Heart left ventricle (tissue), 16 donors: Measurements from ENCODE around the gene TRPC4. TPM values are rescaled to one million over a fixed set of nuclear protein-coding genes. Genes with fewer than 3 reads are reported as not detected.

Experiments used
- ATAC-seq, 4 donors: fragments of 200-7000 bp; cut with Tn5 transposase; one replicate each; pipeline ENCODE4 v1.9.1; 2020 to 2022; ENCODE audit warnings: moderate library complexity in 4 of 4, mild to moderate bottlenecking in 3 of 4, moderate number of reproducible peaks in 1 of 4
- DNase-seq, 5 donors: peaks; one replicate each; pipeline ENCODE4 v3.0.0-alpha.2; 2020
- H3K27ac ChIP-seq, 12 donors: fragments of 200-600 bp; sonication (generic) in 4 of 12; one replicate each; pipeline versions ENCODE4 v1.5.0 to v1.8.0; 2016 to 2022; ENCODE audit warnings: mild to moderate bottlenecking in 2 of 12
- H3K27me3 ChIP-seq, 9 donors: fragments of 200-600 bp; sonication (generic) in 2 of 9; one replicate each; pipeline versions ENCODE4 v1.5.1 to v1.8.0; 2016 to 2022; ENCODE audit warnings: mild to moderate bottlenecking in 3 of 9
- H3K36me3 ChIP-seq, 9 donors: fragments of 200-600 bp; sonication (generic) in 2 of 9; one replicate each; pipeline versions ENCODE4 v1.5.0 to v1.8.0; 2018 to 2022; ENCODE audit warnings: mild to moderate bottlenecking in 2 of 9
- H3K4me1 ChIP-seq, 12 donors: fragments of 200-600 bp; sonication (generic) in 4 of 12; one replicate each; pipeline versions ENCODE4 v1.5.0 to v1.8.0; 2016 to 2022; ENCODE audit warnings: mild to moderate bottlenecking in 3 of 12
- H3K4me3 ChIP-seq, 12 donors: fragments of 200-600 bp; sonication (generic) in 4 of 12; one replicate each; pipeline versions ENCODE4 v1.5.0 to v1.8.0; 2017 to 2022; ENCODE audit warnings: mild to moderate bottlenecking in 9 of 12, moderate library complexity in 4 of 12
- H3K9me3 ChIP-seq, 12 donors: fragments of 200-600 bp; sonication (generic) in 4 of 12; one replicate each; pipeline versions ENCODE4 v1.5.0 to v1.8.0; 2016 to 2022; ENCODE audit warnings: mild to moderate bottlenecking in 1 of 12
- CTCF ChIP-seq, 12 donors: fragments of 200-600 bp; sonication (generic) in 4 of 12; IDR thresholded peaks; one replicate each; pipeline versions ENCODE4 v1.5.0 to v1.8.0; 2018 to 2022; ENCODE audit warnings: antibody characterized with exemption in 12 of 12, mild to moderate bottlenecking in 5 of 12
- POLR2A ChIP-seq, 2 donors: fragments of 450-650 bp; IDR thresholded peaks; one replicate each; pipeline ENCODE4 v1.6.1; 2017; ENCODE audit warnings: antibody characterized with exemption in 2 of 2, mild to moderate bottlenecking in 2 of 2, moderate library complexity in 2 of 2
- WGBS, 4 donors: extraction: QIAGEN DNeasy Blood & Tissue Kit in 2 of 4; methylation state at CpG; one replicate each; pipeline versions ENCODE4 v1.1.5 to v1.1.7; 2013 to 2018; 5-methylcytosine and 5-hydroxymethylcytosine counted together
- intact Hi-C, 10 donors: fragments of 100-400 bp; cut with DNase I; formaldehyde crosslinking; loops; one replicate each; pipeline versions ENCODE4 v1.11.1 to v1.14.2; 2022
- polyA plus RNA-seq, 2 donors: library from polyadenylated mRNA; stranded (reverse); fragments of 200-250 nt; gene quantifications; one replicate each; pipeline ENCODE4 v1.2.3, GENCODE V29; 2013
- total RNA-seq, 9 donors: library from RNA; depleted of rRNA in 2 of 9; stranded (reverse); fragments of >200 nt in 2 of 9; fragmentation: NEBNext Ultra II Directional in 3 of 9; extraction: Animal tissue kit (Norgen Biotek cat#: 25700) in 3 of 9; gene quantifications; one replicate each; pipeline versions ENCODE4 v1.1.0 to v1.2.4, GENCODE V29; 2016 to 2023
- donor health status: ischemic (EF 13 %, LVEDD 7.1; RV severe dilation, severe dysfunction).
- donor health status: healthy with polysubstance abuse.
- donor health status: DM: no; HTN: yes; CAD: no.
- donor health status: DM: no; HTN: no; CAD: no.
- donor health status: ischemic (EF 25% LVEDD 6.9; RV normal size, moderate dysfunction).
- donor health status: ischemic (EF 25% LVEDD 5.7; RV mildly dilated, moderate dysfunction).
- donor health status: healthy.
- donor health status: DM: yes; HTN: yes; CAD: no.
- donor health status: ischemic (EF 35%, LVEDD 5.7; RV mildly dilated, moderate dysfunction).
- donor health status: nonischemic (EF 11% LVEDD 7.7; RV severe dilation, severe dysfunction).
- donor health status: DM: yes; HTN: yes; CAD: no.
- donor health status: PGD.
- donor health status: ischemic (EF 29% LVEDD 5.4; RV normal size, mild dysfunction).
- donor health status: nonischemic (EF 23%, LVEDD 6.1; RV moderate dilation, normal function).

Gene TRPC4
- total and polyA plus RNA-seq, 11 donors, result 0.25 to 2.5 (median 0.79) TPM

GRCh38 chr13:37662624-37663023, 206.9 kb downstream of the TRPC4 start:
- no peaks in the 10 kb centered on the region for H3K4me1 ChIP-seq
- H3K27ac ChIP-seq, result no peak overlapping the region
- ATAC-seq (no peak), DNase-seq (no peak)
- H3K9me3 ChIP-seq, result peaks cover 0 to 4% (median 0%) of the 10 kb centered on the region in 12 donors
- no peak overlapping the region for H3K4me3 ChIP-seq
- intact Hi-C loops, result no loop called here
- no peaks in the 10 kb centered on the region for H3K36me3 ChIP-seq
- WGBS, 4 donors, result 47 to 71% (median 61%) methylated on average over 3 of the region's 3 CpGs
- TF ChIP-seq CTCF (IDR thresholded peaks at IDR 0.05) (no peak), POLR2A (IDR thresholded peaks at IDR 0.05) (no peak)
- no peaks in the 10 kb centered on the region for H3K27me3 ChIP-seq

- H3K36me3 ChIP-seq, result no peaks in the 10 kb centered on the region
- H3K9me3 ChIP-seq, result no peaks in the 10 kb centered on the region
- intact Hi-C loops, result no loop called here
- no peak overlapping the region for H3K27ac ChIP-seq
- DNase-seq (no peak), ATAC-seq (no peak)
- H3K27me3 ChIP-seq, result no peaks in the 10 kb centered on the region
- TF ChIP-seq CTCF (IDR thresholded peaks at IDR 0.05) (no peak), POLR2A (IDR thresholded peaks at IDR 0.05) (no peak)
- WGBS, 4 donors, result 92 to 95% (median 94%) methylated on average over 1 of the region's 1 CpG
- no peaks in the 10 kb centered on the region for H3K4me1 ChIP-seq
- H3K4me3 ChIP-seq, result no peak overlapping the region
These were observed 211.6 kb downstream of the TRPC4 start for GRCh38 chr13:37657956-37658355.

GRCh38 chr13:37657134-37657533, 212.4 kb downstream of the TRPC4 start:
- ATAC-seq (no peak), DNase-seq (no peak)
- Histone ChIP-seq H3K27me3 (no peaks in the 10 kb centered on the region), H3K9me3 (no peaks in the 10 kb centered on the region), H3K4me3 (no peak overlapping the region), H3K4me1 (no peaks in the 10 kb centered on the region), H3K27ac (no peak overlapping the region), H3K36me3 (no peaks in the 10 kb centered on the region)
- intact Hi-C loops, result no loop called here
- WGBS, 4 donors, result 65 to 71% (median 67%) methylated on average over 2 of the region's 2 CpGs
- TF ChIP-seq CTCF (IDR thresholded peaks at IDR 0.05) (no peak), POLR2A (IDR thresholded peaks at IDR 0.05) (no peak)

GRCh38 chr13:37656247-37656940, 213.2 kb downstream of the TRPC4 start:
- no peaks in the 10 kb centered on the region for H3K4me1 ChIP-seq
- no peak overlapping the region for H3K27ac ChIP-seq
- no peak for ATAC-seq
- DNase-seq, result no peak
- H3K36me3 ChIP-seq, result no peaks in the 10 kb centered on the region
- no peaks in the 10 kb centered on the region for H3K9me3 ChIP-seq
- H3K4me3 ChIP-seq, result no peak overlapping the region
- H3K27me3 ChIP-seq, result no peaks in the 10 kb centered on the region
- TF ChIP-seq CTCF (IDR thresholded peaks at IDR 0.05), result no peak
- no peak for TF ChIP-seq POLR2A (IDR thresholded peaks at IDR 0.05)
- intact Hi-C loops, result no loop called here
- WGBS, 4 donors, result 76 to 87% (median 80%) methylated on average over 7 of the region's 7 CpGs
